Keratinocyte (primary cell): ENCODE data around the gene GDPD1.

ENCODE experiments used
- CTCF ChIP-seq, 3 experiments: IDR thresholded peaks in 1 of 3; conservative IDR thresholded peaks in 1 of 3; optimal IDR thresholded peaks in 1 of 3; 2 replicates in 2 of 3; 3 replicates in 1 of 3; pipeline versions ENCODE3 to v1.5.1; 2011; ENCODE audit warnings: low read length in 3 of 3, mild to moderate bottlenecking in 3 of 3, moderate library complexity in 2 of 3, control low read depth in 1 of 3, inconsistent platforms in 1 of 3; ENCODE audit not compliant: insufficient read depth in 2 of 3; ENCODE audit errors: extremely low read depth in 1 of 3
- EZH2 ChIP-seq: IDR thresholded peaks from one replicate; pipeline ENCODE4 v1.6.1; 2012; ENCODE audit warnings: inconsistent platforms, mild to moderate bottlenecking, low read length, moderate library complexity

DNA sequence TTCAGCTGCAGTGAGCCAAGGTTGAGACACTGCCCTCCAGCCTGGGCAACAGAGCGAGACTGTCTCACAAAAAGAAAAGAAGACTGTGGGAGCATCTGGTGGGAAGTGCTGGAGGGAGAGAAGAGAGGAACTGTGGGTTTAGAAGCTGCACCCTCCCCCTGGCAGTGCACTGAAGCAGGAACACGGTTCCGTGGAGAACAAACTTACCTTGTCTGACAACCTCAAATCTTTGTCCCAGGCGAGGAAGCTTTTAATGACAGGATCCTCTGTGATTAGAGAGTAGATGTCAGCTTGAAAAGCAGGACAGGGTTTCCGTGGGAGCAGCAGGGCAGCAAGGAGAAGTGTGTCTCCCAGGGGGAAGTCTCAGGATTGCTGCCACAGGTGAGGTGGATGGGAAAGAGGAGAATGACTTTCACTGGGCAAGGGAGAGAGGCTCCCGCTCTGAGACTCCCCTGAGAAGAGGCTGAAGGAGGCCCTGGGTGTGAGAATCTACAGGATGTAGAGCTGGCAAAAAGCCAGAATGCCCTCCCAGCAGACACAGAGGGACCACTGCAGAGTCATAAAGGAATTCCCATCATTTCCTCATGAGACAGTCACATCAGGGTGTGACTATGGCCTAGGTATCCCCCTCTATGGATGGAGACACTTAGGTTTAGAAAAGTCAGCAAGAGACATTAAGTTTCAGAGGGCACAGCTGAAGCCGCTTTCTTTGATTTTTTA lies 41.9 kb upstream of the GDPD1 start:
- TF ChIP-seq CTCF (optimal IDR thresholded peaks at IDR 0.05 in 1 of 3, IDR thresholded peaks at IDR 0.05 in 1 of 3, conservative IDR thresholded peaks at IDR 0.05 in 1 of 3; ENCODE audit: extremely low read depth in 1 of 3, insufficient read depth in 2 of 3, low read length in 3 of 3) (no peak), EZH2 (no peak)
